WTC11 (cell line): Measurements from ENCODE around the gene PRM2. TPM values are rescaled to one million over a fixed set of nuclear protein-coding genes. Genes with fewer than 3 reads are reported as not detected.

Source experiments
- ATAC-seq: fragments of 200-7000 bp; cut with Tn5 transposase; 2 replicates; pipeline ENCODE4 v1.10.0; 2021; ENCODE audit warnings: mild to moderate bottlenecking, moderate library complexity
- CTCF ChIA-PET: fragments of 300-600 bp; sonication (Branson Sonifier 250); formaldehyde crosslinking; loops from one replicate; lab custom pipeline; 2021; ENCODE audit warnings: antibody characterized with exemption; lab: Charles Lee
- POLR2A ChIA-PET: fragments of 350-600 bp; sonication (Branson Sonifier 250); formaldehyde crosslinking; loops from one replicate; lab custom pipeline; 2021; ENCODE audit warnings: antibody characterized with exemption; lab: Charles Lee
- DNase-seq: peaks from one replicate; pipeline ENCODE4 v3.0.0; 2021; ENCODE audit warnings: low spot score
- H3K27ac Mint-ChIP-seq: 2 replicates; pipeline ENCODE4 v1.8.0; 2021; ENCODE audit warnings: mixed read lengths
- H3K27me3 Mint-ChIP-seq: 2 replicates; pipeline ENCODE4 v1.8.0; 2021; ENCODE audit warnings: low read depth, mild to moderate bottlenecking, moderate library complexity, mixed read lengths
- H3K36me3 Mint-ChIP-seq: 2 replicates; pipeline ENCODE4 v1.8.0; 2021; ENCODE audit warnings: mixed read lengths
- H3K4me1 Mint-ChIP-seq: 2 replicates; pipeline ENCODE4 v1.8.0; 2022; ENCODE audit warnings: mixed read lengths
- H3K4me3 Mint-ChIP-seq: 2 replicates; pipeline ENCODE4 v1.8.0; 2021; ENCODE audit warnings: mild to moderate bottlenecking, moderate library complexity, mixed read lengths
- H3K9me3 Mint-ChIP-seq: 2 replicates; pipeline ENCODE4 v1.8.0; 2021; ENCODE audit warnings: mixed read lengths
- AR ChIP-seq: fragments of 250-450 bp; sonication (Bioruptor Pico); IDR thresholded peaks from 2 replicates; pipeline ENCODE4 v1.9.0; 2021; ENCODE audit warnings: mild to moderate bottlenecking
- ELF4 ChIP-seq: sonication (generic); formaldehyde crosslinking; IDR thresholded peaks from 2 replicates; pipeline ENCODE4 v1.8.1; 2022; ENCODE audit warnings: low read depth, mild to moderate bottlenecking, moderate library complexity, missing genetic modification reagents
- FOXJ3 ChIP-seq: sonication (generic); formaldehyde crosslinking; IDR thresholded peaks from 2 replicates; pipeline ENCODE4 v1.9.0; 2021; ENCODE audit warnings: missing genetic modification reagents, mild to moderate bottlenecking, borderline replicate concordance
- FOXP1 ChIP-seq: sonication (generic); formaldehyde crosslinking; IDR thresholded peaks from 2 replicates; pipeline ENCODE4 v1.8.0; 2022; ENCODE audit warnings: missing genetic modification reagents, mild to moderate bottlenecking, moderate library complexity, borderline replicate concordance
- GTF2I ChIP-seq: fragments of 250-450 bp; sonication (Bioruptor Pico); conservative IDR thresholded peaks from 2 replicates; pipeline ENCODE4 v1.4.0; 2021; ENCODE audit warnings: mild to moderate bottlenecking
- JAZF1 ChIP-seq: fragments of 250-450 bp; sonication (Bioruptor Pico); IDR thresholded peaks from 2 replicates; pipeline ENCODE4 v1.9.0; 2021; ENCODE audit warnings: moderate library complexity, mild to moderate bottlenecking, inconsistent platforms
- MAX ChIP-seq: sonication (generic); formaldehyde crosslinking; IDR thresholded peaks from 2 replicates; pipeline ENCODE4 v1.8.0; 2022; ENCODE audit warnings: mild to moderate bottlenecking, missing genetic modification reagents
- MXD4 ChIP-seq: fragments of 250-450 bp; sonication (Bioruptor Pico); IDR thresholded peaks from 2 replicates; pipeline ENCODE4 v1.8.0; 2021; ENCODE audit warnings: mild to moderate bottlenecking, moderate library complexity, borderline replicate concordance
- NFE2L1 ChIP-seq: sonication (generic); formaldehyde crosslinking; IDR thresholded peaks from 2 replicates; pipeline ENCODE4 v1.8.1; 2023; ENCODE audit warnings: missing genetic modification reagents
- NFYB ChIP-seq: sonication (generic); formaldehyde crosslinking; conservative IDR thresholded peaks from 2 replicates; pipeline ENCODE4 v1.8.0; 2022; ENCODE audit warnings: low read depth, missing genetic modification reagents
- NR1H2 ChIP-seq: sonication (generic); formaldehyde crosslinking; IDR thresholded peaks from 2 replicates; pipeline ENCODE4 v1.9.0; 2021; ENCODE audit warnings: mild to moderate bottlenecking, moderate library complexity, missing genetic modification reagents
- NR3C1 ChIP-seq: sonication (generic); formaldehyde crosslinking; conservative IDR thresholded peaks from 2 replicates; pipeline ENCODE4 v1.8.1; 2023; ENCODE audit warnings: low read depth, mild to moderate bottlenecking, missing genetic modification reagents
- OVOL2 ChIP-seq: fragments of 250-450 bp; sonication (Bioruptor Pico); IDR thresholded peaks from 2 replicates; pipeline ENCODE4 v1.9.0; 2021; ENCODE audit warnings: mild to moderate bottlenecking, borderline replicate concordance
- RELA ChIP-seq: sonication (generic); formaldehyde crosslinking; IDR thresholded peaks from 2 replicates; pipeline ENCODE4 v1.8.1; 2022; ENCODE audit warnings: missing genetic modification reagents, mild to moderate bottlenecking, borderline replicate concordance
- TCF7 ChIP-seq: sonication (generic); formaldehyde crosslinking; IDR thresholded peaks from 2 replicates; pipeline ENCODE4 v1.8.0; 2022; ENCODE audit warnings: mild to moderate bottlenecking, low read depth, missing genetic modification reagents, moderate library complexity
- TEAD4 ChIP-seq: sonication (generic); formaldehyde crosslinking; IDR thresholded peaks from 2 replicates; pipeline ENCODE4 v1.8.0; 2022; ENCODE audit warnings: mild to moderate bottlenecking, missing genetic modification reagents
- TP53 ChIP-seq: sonication (generic); formaldehyde crosslinking; IDR thresholded peaks from 2 replicates; pipeline ENCODE4 v1.8.1; 2023; ENCODE audit warnings: mild to moderate bottlenecking, missing genetic modification reagents
- ZNF121 ChIP-seq: sonication (generic); formaldehyde crosslinking; IDR thresholded peaks from 2 replicates; pipeline ENCODE4 v1.8.0; 2023; ENCODE audit warnings: missing genetic modification reagents
- ZNF219 ChIP-seq: sonication (generic); formaldehyde crosslinking; IDR thresholded peaks from 2 replicates; pipeline ENCODE4 v1.8.0; 2023; ENCODE audit warnings: missing genetic modification reagents, mild to moderate bottlenecking, borderline replicate concordance
- ZNF232 ChIP-seq: sonication (generic); formaldehyde crosslinking; IDR thresholded peaks from 2 replicates; pipeline ENCODE4 v1.8.0; 2022; ENCODE audit warnings: mild to moderate bottlenecking, missing genetic modification reagents
- ZNF423 ChIP-seq: fragments of 250-450 bp; sonication (Bioruptor Pico); IDR thresholded peaks from 2 replicates; pipeline ENCODE4 v2.1.2; 2022; ENCODE audit warnings: mild to moderate bottlenecking, moderate library complexity
- total RNA-seq: library from RNA; stranded (reverse); gene quantifications from 3 replicates; pipeline ENCODE4 v1.2.3, GENCODE V29; 2021
- TF ChIP-seq, protein P1 (sequence below): fragments of 250-450 bp; sonication (Bioruptor Pico); IDR thresholded peaks from 2 replicates; pipeline ENCODE4 v2.1.2; 2022; ENCODE audit warnings: mild to moderate bottlenecking, moderate library complexity
- TF ChIP-seq, protein P2 (sequence below): sonication (generic); formaldehyde crosslinking; IDR thresholded peaks from 2 replicates; pipeline ENCODE4 v1.8.1; 2022; ENCODE audit warnings: missing genetic modification reagents, borderline replicate concordance
- TF ChIP-seq, protein P3 (sequence below): sonication (generic); formaldehyde crosslinking; IDR thresholded peaks from 2 replicates; pipeline ENCODE4 v1.8.0; 2022; ENCODE audit warnings: mild to moderate bottlenecking, missing genetic modification reagents
- TF ChIP-seq, protein P4 (sequence below): fragments of 250-450 bp; sonication (Bioruptor Pico); IDR thresholded peaks from 2 replicates; pipeline ENCODE4 v1.9.0; 2021; ENCODE audit warnings: mild to moderate bottlenecking

The PRM2 gene
- total RNA-seq, 1 experiment from 2014 or later, result not detected

DNA sequence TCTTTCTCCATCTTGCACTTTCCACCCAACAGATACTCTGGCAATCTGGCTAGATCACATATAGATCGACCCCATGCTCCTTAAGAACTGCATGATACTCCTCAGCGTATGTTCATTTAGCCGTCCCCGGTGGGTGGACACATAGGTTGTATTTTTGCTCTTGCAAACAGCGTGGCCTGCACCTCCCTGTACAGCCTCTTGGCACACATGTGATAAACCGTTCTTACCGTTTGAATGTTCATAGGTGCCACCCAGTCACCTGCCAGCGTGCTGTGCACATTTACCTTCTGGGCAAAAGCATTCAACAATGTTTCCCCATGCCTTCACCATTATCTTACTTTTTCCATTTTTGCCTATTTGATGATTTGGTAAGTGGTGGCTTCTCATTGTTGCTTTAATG lies 13.4 kb downstream of the PRM2 start (continued):
- no peak for TF ChIP-seq MAX (CRISPR knock-in tag)
- TF ChIP-seq ZNF232 (CRISPR knock-in tag), result no peak
- TF ChIP-seq OVOL2 (CRISPR knock-in tag), result no peak
- no peak for TF ChIP-seq GTF2I (CRISPR knock-in tag)
- no peak for TF ChIP-seq NFYB (CRISPR knock-in tag)
- TF ChIP-seq NFE2L1 (CRISPR knock-in tag), result no peak

DNA sequence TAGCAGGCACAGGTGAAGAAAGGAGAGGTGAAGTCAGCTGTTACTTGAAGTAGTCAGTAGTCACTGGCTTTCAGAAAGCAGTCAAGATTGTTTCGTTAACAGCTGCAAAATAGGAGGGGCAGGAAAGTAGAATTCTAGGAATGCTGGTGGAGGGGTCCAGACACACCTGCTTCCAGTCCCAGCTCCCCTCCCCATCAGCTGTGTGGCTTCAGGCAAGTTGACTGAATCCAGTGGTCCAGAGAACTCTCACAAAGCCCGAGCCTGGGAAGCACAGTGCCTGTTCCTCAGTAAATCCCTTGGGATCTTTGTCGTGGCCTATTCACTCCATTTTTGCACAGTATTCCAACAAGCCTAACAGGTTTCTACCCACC lies 15.7 kb downstream of the PRM2 start:
- Mint-ChIP-seq H3K4me1 (peaks cover 21% of the 10 kb centered on the region), H3K27me3 (no peaks in the 10 kb centered on the region; the same call in 1 of the 2 replicates), H3K36me3 (no peaks in the 10 kb centered on the region), H3K9me3 (no peaks in the 10 kb centered on the region), H3K4me3 (no peak overlapping the region), H3K27ac (0 out of 2 replicates have a peak overlapping the region, but pooled peaks have one; percentile 39)
- POLR2A ChIA-PET, result interaction anchor here (0.6 to 1.1 kb wide), 3 partner anchors 48 to 301 kb away, joined by 3 read pairs; no protein-coding TSS in a partner anchor
- DNase-seq (no peak), ATAC-seq (no peak)
- TF ChIP-seq NR3C1 (no peak), MAX (CRISPR knock-in tag) (no peak), FOXJ3 (CRISPR knock-in tag) (no peak), FOXP1 (CRISPR knock-in tag) (no peak), TCF7 (CRISPR knock-in tag) (no peak), MXD4 (CRISPR knock-in tag) (no peak), RELA (CRISPR knock-in tag) (no peak), ZNF121 (CRISPR knock-in tag) (no peak), TP53 (CRISPR knock-in tag) (no peak), AR (CRISPR knock-in tag) (no peak), NR1H2 (CRISPR knock-in tag) (no peak), TEAD4 (no peak), ELF4 (no peak), ZNF219 (CRISPR knock-in tag) (no peak), ZNF423 (CRISPR knock-in tag) (no peak), JAZF1 (CRISPR knock-in tag) (no peak)
- TF ChIP-seq, protein P1, sequence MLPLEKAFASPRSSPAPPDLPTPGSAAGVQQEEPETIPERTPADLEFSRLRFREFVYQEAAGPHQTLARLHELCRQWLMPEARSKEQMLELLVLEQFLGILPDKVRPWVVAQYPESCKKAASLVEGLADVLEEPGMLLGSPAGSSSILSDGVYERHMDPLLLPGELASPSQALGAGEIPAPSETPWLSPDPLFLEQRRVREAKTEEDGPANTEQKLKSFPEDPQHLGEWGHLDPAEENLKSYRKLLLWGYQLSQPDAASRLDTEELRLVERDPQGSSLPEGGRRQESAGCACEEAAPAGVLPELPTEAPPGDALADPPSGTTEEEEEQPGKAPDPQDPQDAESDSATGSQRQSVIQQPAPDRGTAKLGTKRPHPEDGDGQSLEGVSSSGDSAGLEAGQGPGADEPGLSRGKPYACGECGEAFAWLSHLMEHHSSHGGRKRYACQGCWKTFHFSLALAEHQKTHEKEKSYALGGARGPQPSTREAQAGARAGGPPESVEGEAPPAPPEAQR (CRISPR knock-in tag), result no peak
- TF ChIP-seq, protein P2, sequence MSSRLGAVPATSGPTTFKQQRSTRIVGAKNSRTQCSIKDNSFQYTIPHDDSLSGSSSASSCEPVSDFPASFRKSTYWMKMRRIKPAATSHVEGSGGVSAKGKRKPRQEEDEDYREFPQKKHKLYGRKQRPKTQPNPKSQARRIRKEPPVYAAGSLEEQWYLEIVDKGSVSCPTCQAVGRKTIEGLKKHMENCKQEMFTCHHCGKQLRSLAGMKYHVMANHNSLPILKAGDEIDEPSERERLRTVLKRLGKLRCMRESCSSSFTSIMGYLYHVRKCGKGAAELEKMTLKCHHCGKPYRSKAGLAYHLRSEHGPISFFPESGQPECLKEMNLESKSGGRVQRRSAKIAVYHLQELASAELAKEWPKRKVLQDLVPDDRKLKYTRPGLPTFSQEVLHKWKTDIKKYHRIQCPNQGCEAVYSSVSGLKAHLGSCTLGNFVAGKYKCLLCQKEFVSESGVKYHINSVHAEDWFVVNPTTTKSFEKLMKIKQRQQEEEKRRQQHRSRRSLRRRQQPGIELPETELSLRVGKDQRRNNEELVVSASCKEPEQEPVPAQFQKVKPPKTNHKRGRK (CRISPR knock-in tag), result no peak
- TF ChIP-seq, protein P3, sequence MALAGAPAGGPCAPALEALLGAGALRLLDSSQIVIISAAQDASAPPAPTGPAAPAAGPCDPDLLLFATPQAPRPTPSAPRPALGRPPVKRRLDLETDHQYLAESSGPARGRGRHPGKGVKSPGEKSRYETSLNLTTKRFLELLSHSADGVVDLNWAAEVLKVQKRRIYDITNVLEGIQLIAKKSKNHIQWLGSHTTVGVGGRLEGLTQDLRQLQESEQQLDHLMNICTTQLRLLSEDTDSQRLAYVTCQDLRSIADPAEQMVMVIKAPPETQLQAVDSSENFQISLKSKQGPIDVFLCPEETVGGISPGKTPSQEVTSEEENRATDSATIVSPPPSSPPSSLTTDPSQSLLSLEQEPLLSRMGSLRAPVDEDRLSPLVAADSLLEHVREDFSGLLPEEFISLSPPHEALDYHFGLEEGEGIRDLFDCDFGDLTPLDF (CRISPR knock-in tag), result no peak
- TF ChIP-seq, protein P4, sequence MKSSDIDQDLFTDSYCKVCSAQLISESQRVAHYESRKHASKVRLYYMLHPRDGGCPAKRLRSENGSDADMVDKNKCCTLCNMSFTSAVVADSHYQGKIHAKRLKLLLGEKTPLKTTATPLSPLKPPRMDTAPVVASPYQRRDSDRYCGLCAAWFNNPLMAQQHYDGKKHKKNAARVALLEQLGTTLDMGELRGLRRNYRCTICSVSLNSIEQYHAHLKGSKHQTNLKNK, result no peak
- CTCF ChIA-PET, result interaction anchor here (0.8 to 3.3 kb wide), 8 partner anchors 12 to 111 kb away, joined by 3 to 13 read pairs (median 4); partner anchors contain the start of gene PRM2
